ENCODE results near the gene MYCBP.
"Not testable (repeated sequence)": the region's sequence is repeated elsewhere in the genome, so short reads cannot be mapped to it uniquely, and the experiment has no call there.

The MYCBP gene

DNA sequence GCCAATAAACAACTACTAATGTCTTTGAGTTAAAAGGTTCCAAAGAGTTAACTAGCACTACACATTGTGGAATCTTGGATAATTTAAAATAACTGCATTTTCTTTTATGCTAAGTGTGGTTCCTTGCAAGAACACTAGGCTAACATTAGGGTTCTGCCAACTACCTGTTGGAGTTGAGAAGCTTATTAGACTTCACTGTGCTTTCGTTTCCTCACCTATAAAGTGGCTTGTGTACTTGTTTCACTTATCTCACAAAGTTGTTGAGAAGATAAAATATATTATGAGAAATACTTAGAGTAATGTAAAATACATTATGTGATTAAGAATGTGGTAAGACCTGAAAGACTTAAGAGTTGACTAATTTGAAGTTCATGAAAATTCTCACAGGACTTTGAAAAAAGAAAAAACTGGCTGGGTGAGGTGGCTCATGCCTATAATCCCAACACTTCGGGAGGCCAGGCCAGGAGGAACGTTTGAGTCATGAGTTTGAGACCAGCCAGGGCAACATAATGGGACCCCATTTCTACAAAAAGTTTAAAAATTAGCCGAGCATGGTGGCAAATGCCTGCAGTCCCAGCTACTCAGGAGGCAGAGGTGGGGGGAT is 7.9 kb downstream of the MYCBP start:
- no peak for DNase-seq

DNA sequence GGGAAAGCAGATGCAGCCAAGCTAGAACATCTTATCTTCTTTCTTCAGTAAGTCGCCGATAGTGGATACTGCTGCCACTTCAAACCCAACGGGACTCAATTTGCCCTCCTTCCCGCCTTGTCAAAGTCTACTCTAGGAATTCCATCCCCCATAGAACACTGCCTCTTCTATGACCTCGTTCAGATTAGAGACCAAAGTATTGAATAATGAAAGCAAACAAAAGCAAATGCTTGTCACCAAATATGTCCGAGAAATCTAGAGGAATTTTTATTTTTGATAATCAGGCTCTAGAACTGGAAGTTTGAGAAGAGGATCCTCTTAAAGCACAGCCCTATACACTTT is 12.7 kb downstream of the MYCBP start:
- DNase-seq: no peak

DNA sequence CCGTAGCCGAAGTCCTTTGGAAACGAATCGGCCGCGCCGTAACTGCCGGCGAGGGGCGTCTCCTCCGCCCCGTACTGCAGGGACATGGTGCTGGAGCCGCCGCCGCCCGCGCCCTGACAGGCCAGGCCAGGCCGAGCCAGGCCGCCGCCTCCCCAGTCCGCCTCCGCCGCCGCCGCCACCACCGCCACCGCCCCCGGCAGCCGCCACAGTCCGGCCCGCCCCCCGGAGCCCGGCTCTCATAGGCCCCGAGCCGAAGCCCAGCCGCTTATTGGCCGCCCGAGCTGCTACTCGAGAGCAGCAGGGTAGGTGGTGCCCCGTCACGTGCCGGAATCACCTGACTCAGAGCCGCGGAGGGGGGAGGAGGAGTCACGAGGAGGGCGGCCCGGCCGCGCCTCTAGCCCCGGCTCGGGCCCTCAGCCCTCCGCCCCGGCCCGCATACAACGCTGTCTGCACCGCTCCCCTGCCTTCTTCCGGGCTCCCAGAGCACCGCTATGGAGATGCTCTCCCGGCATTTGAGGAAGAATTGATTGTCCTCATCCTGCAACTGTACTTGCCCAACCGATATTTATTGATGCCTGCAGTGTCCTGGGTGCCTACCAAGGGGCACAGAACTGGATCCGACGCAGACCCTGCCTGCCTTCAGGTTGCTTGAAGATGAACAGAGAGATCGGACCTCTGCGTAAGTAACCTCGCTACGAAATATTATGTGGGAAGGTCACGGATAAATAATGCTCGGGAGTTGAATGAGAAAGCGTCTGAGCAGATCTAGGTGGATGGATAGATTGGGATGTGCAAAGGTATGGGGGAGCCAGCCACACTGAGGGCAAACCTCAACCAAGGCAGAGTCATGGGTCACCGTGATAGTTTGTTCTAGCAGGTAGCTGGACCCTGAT is 13.3 kb downstream of the MYCBP start, which contains the start of gene RRAGC:
Gene RRAGC, minus strand, starts transcription at position 212 of the 893 bp plus-strand sequence. Its CDS starts 126 bp downstream, at position 86.
- peak; percentile 99 for DNase-seq

DNA sequence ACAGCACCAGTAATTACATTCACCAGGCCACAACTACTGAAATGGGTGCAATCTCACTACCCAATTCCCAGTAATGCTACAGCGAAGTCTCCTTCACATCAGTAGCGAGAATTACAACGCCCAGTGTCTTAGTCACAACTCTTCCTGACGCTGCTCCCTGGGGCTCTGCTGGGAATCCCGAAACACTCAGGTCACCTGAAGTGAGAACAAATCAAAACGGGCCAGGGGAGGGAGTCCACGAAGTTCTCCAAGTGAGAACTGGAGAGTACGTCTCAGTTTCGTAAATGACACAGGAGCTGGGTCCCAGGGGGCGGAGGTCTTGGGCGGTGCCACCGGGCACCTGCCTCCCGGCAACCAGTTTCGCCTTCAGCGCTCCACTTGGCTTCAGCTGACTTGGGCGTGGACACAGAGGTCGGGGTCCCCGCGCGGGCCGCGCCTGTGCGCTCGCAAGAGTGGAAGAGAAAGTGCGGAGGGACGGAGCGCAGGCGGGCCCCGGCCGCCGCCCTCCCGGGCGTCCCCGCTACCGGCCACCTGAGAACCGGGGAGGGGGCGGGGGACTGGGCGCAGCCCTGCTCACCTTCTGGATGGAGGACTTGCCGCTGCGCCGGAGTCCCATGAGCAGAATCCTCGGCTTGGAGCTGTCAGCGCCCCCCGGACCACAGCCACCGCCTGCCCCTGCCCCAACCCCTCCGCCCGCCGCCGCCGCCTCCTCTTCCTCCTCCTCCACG is 14.2 kb downstream of the MYCBP start:
- DNase-seq: no peak

DNA sequence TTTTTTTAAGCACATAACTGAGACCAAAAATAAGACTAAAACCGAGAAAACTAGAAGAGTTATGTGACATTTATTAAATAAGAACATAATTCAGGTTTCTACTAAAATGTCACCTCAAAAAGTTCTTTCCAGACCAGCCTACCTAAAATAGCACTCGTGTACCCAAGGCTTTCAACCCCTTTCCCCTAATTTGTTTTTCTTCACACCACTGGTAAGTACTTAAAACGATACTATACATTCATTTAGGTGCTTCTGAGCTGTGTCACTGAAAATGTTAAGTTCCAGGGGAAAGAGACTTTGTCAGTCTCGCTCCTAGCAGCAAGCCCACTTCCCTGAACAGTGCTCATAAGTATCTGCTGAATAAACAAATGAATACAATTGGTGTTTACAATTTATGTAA is 20.4 kb downstream of the MYCBP start:
- DNase-seq: no peak

DNA sequence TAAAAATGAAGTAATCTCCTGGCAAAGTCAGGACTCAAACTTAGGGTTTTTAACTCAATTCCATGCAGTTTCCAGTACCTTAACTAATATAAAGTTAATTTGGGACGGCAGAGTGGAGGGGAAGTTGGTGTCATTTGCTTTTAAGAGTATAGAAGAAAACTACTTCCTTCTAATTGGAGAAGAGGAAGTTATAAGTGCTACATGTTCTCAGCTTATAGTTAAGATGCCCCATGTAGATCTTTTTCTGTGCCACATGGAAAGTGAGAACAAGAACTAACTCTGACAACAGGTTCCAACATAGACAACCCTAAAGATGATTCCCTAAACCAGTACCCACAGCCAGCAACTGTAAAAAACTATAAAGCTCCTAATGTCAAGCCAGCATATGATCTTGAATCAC is 25.1 kb downstream of the MYCBP start:
- DNase-seq: no peak

DNA sequence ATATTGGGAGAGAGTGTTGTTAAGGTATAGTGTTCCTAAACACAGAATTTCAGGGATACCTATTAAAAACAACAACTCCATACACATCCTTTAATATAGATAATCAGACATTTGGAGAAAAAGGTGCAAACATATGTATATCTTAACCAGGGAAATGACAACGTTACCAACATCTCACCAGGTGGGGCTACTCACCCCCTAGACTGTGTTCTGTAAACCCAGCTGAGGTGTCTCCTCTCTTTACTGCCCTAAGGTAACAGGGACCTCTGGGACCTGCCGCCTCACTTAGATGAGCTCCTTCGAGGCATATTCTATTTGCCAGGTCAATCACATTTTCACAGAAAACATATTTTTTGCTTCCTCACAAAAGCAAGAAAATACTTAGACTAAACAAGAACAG is 26.9 kb downstream of the MYCBP start:
- DNase-seq: no peak

DNA sequence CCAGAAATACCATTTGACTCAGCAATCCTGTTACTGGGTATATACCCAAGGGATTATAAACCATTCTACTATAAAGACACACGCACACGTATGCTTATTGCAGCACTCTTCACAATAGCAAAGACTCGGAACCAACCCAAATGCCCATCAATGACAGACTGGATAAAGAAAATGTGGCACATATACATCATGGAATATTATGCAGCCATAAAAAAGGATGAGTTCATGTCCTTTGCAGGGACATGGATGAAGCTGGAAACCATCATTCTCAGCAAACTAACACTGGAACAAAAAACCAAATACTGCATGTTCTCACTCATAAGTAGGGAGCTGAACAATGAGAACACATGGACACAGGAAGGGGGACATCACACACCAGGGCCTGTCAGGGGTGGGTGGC is 28.1 kb downstream of the MYCBP start:
- DNase-seq: not testable (repeated sequence)

DNA sequence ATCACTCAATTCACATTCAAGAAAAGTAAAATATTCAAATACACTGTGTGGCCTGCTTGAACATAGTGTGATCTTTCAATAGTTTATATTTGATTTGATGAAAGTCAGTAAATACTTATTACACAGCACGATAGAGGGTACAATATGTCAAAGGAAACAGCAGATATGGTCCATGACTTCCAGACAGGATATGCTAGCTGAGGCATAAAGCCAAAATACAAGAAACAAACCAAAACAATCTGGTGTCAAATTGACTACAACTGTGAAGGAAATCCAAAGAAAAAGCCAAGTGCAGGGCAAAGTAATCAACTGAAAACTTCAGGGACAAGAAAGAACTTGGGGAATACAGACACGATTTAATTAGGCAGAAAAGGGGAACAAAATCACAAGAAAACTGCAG is 32.9 kb downstream of the MYCBP start:
- no peak for DNase-seq

DNA sequence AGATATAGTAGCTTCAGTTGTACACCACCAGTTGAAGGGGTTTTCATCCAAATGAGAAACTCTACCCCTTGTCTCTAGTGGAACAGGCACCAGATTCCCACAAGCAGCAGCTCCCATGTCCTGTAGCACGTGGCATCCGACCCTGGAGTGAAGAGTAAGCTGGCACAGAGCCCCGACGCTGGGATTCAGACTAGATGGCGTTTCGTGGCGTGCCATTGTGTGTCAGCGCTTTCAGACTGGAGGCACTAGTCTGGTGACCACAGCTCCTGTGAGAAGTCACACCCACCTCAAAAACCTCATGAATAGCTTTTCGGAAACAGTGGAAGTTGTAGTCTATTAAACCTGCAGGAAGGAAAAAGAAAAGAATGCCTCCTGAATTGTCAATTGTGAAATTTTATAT is 33.8 kb downstream of the MYCBP start:
- DNase-seq: no peak

DNA sequence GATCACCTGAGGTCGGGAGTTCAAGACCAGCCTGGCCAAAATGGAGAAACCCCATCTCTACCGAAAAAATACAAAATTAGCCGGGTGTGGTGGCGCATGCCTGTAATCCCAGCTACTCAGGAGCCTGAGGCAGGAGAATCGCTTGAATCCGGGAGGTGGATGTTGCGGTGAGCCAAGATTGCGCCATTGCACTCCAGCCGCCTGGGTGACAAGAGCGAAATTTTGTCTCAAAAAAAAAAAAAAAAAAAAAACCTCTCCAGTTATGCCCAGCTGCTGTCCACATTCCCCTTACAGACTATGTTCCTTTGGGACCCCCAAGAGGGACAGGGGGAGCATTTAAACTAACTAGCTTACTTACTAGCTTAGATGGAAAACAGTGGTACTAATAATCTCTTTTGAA is 36.8 kb downstream of the MYCBP start:
- not testable (repeated sequence) for DNase-seq

DNA sequence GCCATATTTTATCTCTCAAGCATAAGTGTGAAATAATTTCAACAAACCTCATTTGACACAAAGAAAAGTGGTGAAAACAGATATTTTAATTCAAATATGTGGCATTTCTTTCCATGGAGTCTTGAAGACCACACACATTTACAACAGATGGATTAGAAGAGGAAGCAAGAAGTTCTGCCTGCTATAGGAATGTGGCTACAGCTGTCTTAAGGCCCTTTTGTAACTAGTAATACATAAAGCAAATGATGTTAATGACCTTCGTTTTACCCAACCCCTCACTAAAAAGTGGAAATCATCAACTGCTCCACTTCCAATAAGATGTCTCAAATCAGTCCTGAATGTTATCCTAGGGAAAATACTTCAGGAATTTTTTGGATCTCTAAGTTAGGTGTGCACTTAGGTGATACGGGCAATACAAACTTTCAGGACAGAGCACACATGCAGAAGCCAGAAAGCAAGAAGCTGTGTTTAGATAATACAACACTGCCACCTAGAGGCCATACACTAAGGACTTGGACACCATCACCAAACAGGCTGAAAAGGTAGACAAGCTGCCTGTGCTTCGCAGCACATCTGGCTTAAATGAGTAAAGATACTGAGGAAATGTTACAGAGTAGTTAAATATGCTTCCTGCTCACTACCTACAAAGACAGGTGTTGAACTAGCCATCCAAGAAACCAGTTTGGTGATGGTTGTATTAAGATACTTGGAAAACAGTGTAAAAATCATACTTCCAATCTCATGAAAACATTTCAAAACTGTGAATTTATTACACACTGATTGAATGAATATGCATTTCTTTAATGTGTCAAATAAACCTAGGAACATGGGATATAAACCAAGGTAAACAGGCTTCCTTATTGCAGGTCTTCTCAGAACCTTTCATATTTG is 38.0 kb downstream of the MYCBP start:
- DNase-seq: no peak

DNA sequence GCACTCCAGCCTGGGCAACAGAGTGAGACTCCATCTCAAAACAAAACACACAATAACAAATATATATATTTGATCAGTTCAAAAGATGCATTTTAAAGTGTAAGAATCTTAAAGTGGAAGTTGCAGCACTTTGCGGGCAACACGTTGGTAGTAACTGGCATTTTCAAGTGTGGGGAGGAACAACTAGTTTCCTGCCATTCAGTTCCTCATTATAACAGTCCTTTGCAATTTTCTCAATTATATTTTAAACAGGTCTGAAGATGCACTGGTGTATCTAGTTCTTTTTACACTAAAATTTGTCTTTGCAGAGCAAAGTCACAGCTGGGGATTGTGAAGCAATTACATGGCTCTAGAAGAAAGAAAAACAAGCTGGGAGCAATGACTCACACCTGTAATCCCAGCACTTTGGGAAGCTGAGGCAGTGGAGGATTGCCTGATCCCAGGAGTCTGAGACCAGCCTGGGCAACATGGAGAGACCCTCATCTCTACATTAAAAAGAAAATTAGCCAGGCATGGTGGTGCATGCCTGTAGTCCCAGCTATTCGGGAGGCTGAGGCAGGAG is 38.8 kb downstream of the MYCBP start:
- DNase-seq: no peak

DNA sequence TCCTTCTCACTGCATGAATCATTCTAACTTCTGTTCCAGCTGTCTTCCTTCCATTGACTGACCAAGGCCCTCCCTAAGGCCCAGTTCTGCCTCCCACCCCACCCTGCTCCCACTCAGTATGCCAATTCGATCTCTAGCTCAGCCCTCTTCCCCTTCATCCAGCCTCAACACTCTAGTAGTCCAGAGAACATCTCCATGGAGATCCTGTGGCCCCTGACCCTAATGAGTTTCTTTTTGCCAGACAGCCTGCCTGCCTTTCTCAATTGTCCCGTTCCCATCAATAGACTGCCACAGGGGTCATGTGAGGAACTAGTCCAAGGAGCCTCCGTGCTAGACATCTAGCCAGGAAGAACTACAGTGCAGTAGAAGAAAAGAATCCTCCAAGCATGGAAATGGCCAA is 40.0 kb downstream of the MYCBP start:
- DNase-seq: no peak

DNA sequence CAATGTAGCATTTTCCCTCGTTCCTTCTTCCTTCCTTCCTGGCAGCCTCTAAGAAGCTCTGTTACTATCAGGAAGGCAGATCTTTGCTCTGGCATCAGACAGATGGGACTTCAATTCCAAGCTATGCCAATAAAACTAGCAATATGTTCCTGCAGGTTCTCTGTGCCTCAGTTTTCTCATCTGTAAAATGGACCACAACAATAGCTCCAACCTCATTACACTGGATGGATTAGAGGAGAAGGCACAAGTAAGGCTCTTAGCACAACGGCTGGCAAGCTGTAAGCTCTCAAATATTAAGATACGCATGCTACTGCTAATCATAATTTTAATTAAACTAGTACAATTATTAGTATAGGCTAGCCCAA is 40.8 kb downstream of the MYCBP start:
- no peak for DNase-seq

DNA sequence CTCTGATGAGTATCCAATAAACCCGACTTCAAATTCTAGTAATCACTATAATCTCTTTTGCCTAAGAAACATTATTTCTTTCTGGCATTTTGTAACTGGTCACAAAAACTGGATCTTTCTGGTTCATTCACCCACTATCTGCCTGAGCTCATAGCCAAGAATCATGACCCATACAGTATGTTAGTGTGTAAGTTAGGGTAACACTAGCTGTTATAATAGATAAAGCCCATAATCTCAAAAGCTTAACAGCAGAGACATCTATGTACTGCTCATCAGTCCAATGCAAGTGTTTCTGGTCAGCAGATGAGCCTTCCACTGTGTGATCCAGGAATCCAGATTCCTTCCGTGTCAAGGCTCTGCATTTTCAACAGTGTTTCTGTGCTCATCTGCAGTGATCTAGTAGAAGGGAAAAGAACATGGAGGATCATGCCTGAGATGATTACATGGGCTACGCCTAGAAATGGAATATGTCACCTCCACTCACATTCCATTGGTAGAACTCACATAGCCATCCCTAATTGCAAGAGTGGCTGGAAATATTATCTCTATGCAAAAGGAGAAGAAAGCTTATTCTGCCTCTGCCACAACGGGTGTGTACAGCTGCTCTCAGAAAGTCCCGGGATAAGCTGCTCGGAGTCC is 41.3 kb downstream of the MYCBP start:
- no peak for DNase-seq

DNA sequence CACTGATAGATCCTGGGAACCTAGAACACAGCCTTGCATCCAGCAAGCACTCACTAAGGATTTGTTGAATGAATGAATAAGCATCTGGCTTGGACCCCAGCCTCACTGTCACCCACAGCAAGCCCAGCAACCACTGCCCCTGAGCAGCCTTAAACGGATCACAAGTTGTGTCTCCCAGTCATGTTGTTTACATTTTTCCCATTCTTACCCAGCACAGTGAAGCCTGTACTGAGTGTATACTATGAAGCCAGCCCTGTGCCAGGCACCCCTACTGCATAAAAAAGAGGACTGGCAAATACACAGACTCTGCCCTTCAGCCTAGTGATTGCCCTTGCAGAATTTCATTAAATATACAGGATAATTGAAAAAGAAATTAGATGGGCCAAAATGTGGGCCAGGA is 43.8 kb downstream of the MYCBP start:
- DNase-seq: no peak

DNA sequence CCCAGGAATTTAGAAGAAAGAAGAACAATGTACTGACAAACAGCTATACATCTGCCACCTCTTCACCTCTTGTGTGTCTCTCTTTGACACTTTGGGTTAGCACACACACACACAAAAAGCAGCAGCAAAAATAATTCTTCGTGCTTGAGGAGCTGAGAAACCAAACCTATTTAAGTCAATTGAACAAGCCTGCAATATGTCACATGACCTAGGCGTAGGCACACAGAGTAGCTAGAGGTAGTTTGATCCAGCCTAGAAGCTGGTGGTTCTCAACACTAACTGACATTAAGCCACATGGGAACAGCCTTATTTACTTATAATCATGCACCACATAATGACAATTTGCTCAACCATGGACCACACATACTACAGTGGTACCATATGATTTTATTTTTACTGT is 45.8 kb downstream of the MYCBP start:
- no peak for DNase-seq

DNA sequence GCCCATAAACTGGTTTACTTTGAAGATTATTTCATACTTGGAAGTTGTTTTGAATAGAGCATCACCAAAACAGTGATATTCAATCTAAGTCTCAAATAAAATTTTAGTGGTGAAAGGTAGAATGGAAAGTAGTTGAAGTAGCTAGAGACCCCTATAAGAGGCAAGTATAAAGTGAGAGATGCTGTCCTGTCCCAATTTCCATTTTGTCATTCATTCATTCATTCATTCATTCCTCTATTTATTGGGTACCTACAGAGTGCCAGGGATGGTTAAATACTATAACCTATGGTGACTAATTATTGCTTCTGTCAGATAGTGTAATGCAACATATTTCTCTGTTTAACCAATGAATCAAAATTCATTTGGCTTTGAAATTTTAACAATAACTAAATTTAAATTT is 46.3 kb downstream of the MYCBP start:
- DNase-seq: no peak

DNA sequence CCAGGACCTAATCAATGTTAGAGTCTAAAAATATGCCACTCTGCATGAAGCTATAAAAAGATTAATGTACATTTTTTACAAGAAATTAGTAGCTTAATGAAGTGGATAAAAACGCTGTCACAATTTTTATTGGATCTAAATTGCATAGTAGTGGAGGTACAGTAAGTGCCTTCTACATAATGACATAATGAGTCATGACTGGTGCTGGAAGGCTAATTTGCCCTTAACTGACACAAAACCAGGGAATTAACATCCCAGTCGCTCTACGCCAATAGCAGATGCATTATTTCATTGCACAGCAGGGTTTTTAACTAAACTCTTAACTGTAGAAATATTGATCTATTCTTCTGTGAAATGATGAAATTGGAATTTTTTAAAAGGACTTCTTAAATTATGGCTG is 46.9 kb downstream of the MYCBP start:
- DNase-seq: no peak

DNA sequence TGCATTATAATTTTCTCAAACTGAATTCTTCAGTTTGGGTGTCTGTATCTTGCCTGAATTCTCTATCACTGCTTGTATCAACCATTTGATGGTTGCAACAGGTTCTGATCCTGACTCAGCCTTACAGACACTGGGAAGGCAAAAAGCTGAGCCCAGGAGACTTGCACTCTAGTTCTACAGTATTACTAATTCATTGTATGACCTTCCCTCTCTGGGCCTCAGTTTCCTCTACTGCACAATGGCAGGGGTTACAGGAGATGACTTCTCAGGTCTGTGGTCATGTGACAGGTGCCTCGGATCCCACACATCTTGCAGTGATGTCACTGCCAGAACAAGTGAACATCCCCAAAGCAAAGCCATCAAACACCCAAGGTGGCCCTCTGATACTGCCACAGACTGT is 52.3 kb downstream of the MYCBP start:
- no peak for DNase-seq

DNA sequence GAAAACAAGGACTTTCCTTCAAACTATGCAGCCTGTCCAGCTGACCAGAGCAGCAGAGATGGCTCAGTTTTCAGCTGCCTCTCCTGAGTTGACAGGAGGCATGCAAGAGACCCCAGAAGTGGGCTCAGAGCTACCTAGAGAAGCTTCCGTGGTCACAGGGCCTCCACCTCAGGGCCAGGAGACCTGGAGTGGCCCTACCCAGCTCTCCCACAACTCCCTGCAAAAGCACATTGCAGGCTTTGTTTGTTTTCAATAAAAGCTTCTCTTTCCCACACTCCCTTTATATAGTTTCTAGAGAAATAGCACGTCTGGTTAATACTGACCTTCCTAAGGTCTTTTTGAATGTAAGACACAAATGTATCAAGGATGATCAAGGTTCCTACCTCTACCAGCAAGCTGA is 53.6 kb downstream of the MYCBP start:
- no peak for DNase-seq

Data from left hindlimb (tissue), 1 donor.